ENCODE measurements around the gene SPINK7.
"Not testable (repeated sequence)": the region's sequence is repeated elsewhere in the genome, so short reads cannot be mapped to it uniquely, and the experiment has no call there.

The SPINK7 gene

DNA sequence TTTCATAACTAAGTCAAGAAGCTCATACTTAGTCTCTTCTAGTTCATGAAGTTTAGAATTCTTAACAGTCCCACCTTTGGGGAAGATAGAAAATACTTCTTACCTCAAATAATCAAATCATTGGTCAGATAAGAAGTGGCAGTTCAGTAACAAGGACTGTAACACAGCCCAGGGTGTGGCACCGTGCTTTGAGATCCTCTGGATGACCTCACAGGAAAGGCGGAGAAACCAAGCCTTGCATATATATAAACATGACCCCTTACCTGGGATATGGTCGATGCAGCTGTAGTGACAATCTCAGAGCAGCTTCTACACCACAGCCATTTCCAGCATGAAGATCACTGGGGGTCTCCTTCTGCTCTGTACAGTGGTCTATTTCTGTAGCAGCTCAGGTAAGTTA, at the start of gene SPINK7:
SPINK7 (plus strand) TSS at position 271 of the 400 bp plus-strand sequence; CDS start at position 332, 61 bp downstream.
- no peak for DNase-seq

DNA sequence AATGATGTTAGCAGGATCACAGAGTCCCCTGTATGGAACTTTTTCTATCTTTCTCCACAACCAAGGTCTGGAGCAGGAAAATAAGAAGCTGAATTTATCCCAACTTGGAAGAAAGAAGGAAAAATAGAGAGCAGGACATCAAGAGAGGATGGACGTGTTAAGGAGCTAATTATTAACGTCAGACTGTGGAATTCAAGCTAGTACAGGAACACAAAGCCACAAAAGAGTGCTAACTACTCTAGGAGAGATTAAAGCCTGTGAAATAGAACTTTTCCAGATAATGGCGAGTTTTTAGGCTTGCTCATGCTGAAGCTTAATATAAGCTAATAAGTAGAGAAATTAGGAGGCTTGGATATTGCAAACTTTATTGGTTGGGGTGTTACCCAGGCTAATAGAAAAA, 44.3 kb upstream of the SPINK7 start:
- DNase-seq = no peak

DNA sequence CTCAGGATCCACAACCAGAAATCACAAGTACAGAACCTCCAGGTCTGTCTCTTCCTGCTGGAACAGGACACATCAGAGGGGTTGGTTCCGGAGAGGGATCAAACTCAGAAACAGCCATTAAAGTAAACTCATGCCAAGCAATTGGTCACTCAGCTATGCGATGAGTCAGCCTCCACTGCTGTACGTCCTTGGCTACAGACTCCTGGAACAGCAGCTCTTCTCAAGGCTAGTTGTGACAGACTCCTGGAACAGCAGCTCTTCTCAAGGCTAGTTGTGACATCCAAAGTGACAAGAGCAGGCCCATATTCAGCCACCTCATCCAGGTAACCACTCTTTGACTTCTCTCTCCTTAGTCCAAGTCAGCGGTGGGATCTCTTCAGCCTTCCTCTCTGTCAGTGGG, 43.7 kb upstream of the SPINK7 start, which contains the start of gene SPINK13:
SPINK13 (plus strand) TSS at position 229 of the 400 bp plus-strand sequence. CDS start 1,279 bp downstream, outside the sequence.
- no peak for DNase-seq

DNA sequence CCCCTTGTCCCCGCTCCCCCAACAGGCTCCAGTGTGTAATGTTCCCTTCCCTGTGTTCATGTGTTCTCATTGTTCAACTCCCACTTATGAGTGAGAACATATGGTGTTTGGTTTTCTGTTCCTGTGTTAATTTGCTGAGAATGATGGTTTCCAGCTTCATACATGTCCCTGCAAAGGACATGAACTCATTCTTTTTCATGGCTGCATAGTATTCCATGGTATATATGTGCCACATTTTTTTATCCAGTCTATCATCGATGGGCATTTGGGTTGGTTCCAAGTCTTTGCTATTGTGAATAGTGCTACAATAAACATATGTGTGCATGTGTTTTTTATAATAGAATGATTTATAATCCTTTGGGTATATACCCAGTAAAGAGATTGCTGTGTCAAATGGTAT, 37.1 kb upstream of the SPINK7 start:
- not testable (repeated sequence) for DNase-seq

DNA sequence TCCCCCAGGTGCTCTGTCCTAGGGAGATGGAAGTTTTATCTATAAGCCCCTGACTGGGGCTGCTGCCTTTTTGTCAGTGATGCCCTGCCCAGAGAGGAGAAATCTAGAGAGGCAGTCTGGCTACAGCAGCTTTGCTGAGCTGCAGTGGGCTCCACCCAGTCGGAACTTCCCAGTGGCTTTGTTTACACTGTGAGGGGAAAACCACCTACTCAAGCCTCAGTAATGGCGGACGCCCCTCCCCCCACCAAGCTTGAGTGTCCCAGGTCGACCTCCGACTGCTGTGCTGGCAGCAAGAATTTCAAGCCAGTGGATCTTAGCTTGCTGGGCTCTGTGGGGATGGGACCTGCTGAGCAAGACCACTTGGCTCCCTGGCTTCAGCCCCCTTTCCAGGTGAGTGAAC, 31.3 kb upstream of the SPINK7 start:
- not testable (repeated sequence) for DNase-seq

DNA sequence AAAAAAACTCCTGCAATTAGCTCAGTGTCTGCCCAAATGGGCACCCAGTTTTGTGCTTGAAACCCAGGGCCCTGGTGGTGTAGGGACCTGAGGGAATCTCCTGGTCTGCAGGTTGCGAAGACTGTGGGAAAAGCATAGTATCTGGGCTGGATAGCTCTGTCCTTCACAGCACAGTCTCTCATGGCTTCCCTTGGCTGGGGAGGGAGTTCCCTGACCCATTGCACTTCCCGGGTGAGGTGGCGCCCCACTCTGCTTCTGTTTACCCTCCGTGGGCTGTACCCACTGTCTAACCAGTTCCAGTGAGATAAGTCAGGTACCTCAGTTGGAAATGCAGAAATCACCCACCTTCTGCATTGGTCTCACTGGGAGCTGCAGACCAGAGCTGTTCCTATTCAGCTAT, 30.9 kb upstream of the SPINK7 start:
- DNase-seq = not testable (repeated sequence)

DNA sequence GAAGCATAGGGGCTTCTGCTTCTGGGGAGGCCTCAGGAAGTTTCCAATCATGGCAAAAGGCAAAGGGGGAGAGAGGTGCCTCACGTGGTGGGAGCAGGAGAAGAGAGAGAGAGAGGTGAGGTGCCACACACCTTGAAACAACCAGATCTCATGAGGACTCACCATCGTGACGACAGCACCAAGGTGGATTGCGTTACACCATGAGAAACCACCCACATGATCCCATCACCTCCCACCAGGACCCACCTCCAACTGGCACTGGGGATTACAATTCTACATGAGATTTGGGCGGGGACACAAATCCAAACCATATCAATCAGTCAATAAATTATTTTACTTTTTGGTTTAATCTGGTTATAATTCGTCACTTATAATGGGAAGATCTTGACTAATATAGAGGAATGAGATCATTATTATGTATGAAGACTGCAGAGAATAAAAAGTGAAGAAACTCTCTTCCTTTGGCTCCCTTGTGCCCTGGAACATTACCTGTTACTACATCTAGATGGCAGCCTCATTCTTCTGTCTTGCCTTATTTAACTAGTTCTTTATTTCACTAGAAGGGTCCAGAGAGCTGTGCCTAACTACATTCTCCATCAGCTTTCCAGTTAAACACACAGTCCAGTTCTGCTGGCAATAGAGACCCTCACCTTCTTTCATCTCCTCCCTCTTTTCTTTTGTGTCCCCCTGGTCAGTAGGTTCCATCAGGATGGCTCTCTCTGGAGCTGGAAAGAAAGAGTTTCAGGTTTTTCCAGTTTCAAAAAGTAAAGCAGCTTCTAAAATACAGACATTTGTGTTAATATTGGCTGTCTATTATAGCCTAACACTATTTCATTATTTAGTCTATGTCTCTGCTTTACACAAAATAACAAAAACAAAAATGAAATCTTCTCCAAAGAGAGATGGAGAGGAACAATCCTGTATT, 21.7 kb upstream of the SPINK7 start:
- no peak for DNase-seq

DNA sequence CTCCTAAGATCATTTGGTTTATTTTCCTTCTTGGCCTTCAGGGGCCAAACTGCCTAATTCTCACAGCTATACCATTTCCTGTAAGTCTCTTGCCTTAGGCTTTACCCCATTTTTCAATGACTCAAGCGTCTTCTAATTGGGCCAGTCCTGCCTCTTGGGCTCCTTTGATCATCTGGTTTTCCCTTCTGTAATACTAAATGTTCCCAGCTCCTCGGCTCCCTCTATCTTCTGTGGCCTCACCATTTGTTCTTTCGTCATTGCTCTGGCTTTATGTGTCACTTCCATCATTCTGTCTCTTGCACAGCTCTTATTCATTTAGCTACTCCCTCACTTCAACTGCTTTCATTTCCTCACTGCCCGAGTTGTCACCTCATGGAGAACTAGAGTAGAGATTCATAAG, 14.5 kb upstream of the SPINK7 start:
- DNase-seq = no peak

DNA sequence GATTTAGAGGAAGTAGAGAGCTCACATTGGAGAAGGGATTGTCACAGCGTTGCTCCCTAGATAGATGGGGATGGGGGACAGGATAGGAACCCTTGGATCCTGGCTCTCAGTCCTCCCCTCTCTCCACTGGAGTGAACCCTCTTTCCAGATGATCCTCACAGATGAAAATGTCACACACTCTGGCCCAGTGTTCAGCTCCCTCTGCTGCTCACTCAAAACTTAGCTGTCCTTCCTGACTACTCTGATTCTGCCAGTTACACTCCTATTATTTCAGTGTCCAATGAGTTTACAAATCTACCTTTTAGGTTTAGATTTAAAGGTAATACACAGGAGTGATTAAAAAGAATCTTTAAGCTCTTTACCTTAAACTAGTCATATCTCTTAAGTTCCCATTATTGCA, 5.8 kb upstream of the SPINK7 start:
- DNase-seq = no peak

DNA sequence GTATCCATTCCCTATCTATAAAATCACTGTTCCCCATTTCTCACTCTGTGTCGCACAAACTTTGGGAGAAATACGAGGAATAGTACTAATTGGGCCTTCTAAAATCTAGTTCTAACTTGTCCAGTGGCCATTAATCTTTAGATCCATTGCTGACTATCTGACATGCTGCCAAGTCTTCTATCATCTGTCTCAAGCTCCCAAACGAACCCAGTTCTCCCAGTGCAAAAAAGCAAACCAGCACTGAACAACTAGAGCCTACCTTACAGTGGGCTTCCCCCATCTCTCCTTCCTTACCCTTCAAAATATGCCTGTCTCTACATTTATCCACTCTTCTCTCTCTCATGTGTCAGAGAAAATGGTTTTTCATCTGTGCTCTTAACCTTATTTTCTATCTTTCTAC, 3.2 kb upstream of the SPINK7 start:
- no peak for DNase-seq

DNA sequence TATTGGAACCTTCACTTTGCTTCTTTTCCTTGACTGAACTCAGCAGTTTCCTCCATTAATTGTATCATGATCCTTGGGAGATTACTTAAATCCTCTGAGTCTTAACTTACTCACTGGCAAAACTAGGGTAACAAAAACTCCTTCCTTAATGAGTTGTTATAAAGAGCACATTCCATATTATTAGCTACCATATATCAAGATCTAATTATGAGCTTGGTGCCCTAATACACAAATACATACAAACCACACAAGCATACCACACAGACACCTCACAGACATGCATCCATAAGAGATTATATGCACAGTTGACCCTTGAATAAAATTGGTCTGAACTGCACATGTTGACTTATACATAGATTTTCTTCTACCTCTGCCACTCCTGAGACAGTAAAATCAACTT, 2.5 kb upstream of the SPINK7 start:
- DNase-seq = no peak

DNA sequence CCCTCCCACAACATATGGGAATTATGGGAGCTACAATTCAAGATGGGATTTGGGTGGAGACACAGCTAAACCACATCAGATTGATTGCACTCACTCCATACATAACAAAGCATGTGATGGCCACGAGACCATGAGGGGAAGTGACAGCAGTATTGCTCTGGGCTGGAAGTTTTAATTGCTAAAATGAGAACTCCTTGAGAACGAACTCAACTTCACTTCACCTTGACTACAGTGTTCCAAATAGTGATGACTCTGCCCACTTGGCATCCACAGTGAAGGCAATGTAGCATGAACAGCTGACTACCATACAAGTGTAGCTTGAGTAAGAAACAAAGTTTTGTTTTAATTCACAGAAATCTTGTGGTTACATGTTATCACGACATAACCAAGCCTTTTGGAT, 739 bp upstream of the SPINK7 start:
- DNase-seq = no peak

DNA sequence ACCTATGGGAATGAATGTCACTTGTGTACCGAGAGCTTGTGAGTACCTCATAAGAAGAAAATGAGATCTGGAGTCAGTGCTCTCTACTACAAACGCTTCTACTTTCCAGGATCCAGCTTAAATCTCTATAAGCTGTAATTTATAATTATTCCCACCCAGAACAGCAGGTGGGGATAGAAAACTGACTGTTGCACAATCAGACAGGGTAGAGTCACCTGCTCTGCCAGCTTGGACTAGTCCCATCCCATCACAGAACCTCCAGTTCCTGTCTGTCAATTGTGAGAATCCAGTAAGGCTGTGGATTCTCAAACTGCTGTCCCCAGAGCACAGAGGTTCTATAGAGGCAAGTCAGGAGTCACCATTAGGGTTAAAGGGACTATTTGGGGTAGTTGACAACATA, 2.0 kb downstream of the SPINK7 start:
- no peak for DNase-seq

DNA sequence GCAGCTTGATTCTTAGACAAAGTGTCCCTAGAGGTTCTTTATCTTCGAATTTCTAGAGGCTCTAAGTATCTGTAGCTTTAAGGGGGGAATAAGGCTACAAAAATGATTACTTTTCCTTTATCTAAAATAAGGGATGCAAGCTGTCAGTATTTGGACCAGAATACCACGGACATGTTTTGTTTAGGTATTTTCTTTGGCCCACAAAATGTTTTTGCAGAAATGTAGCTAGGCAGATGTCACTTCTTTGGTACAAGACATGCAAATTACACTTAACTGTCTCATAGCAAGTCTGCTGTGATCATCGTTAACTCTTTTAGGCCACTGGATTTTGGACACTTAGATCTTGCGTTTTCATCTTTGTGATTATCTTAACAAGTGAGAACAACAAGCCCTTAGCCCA, 2.5 kb downstream of the SPINK7 start:
- DNase-seq = no peak

DNA sequence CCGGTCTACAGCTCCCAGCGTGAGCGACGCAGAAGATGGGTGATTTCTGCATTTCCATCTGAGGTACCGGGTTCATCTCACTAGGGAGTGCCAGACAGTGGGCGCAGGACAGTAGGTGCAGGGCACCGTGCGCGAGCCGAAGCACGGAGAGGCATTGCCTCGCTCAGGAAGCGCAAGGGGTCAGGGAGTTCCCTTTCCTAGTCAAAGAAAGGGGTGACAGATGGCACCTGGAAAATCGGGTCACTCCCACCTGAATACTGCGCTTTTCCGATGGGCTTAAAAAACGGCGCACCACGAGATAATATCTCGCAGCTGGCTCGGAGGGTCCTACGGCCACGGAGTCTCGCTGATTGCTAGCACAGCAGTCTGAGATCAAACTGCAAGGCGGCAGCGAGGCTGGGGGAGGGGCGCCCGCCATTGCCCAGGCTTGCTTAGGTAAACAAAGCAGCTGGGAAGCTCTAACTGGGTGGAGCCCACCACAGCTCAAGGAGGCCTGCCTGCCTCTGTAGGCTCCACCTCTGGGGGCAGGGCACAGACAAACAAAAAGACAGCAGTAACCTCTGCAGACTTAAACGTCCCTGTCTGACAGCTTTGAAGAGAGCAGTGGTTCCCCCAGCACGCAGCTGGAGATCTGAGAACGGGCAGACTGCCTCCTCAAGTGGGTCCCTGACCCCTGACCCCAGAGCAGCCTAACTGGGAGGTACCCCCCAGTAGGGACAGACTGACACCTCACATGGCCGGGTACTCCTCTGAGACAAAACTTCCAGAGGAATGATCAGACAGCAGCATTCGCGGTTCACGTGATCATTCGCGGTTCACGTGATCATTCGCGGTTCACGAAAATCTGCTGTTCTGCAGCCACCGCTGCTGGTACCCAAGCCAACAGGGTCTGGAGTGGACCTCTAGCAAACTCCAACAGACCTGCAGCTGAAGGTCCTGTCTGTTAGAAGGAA, 8.1 kb downstream of the SPINK7 start:
- not testable (repeated sequence) for DNase-seq

DNA sequence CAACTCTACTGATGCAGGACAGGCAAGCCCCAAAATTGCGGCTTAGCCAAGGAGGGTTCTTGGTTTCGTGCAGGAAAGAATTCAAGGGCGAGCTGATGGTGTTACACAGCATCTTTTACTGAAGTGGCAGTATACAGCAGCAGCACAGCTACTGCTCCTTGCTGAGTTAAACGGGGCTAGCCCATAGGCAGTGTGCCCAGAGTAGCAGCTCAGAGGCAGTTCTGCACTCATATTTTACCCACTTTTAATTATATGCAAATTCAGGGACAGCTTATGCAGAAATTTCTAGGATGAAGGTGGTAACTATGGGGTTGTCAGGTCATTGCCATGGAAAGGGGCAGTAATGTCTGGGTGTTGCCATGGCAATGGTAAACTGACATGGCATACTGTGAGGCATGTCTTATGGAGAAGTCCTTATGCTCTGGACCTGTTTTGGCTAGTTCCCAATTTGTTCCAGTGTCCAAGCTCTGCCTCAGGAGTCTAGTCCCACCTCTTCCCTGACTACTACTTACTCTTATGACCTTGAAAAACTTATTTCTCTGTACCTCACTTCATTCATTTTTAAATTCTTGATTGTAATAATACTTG, 21.1 kb downstream of the SPINK7 start:
- DNase-seq = no peak

DNA sequence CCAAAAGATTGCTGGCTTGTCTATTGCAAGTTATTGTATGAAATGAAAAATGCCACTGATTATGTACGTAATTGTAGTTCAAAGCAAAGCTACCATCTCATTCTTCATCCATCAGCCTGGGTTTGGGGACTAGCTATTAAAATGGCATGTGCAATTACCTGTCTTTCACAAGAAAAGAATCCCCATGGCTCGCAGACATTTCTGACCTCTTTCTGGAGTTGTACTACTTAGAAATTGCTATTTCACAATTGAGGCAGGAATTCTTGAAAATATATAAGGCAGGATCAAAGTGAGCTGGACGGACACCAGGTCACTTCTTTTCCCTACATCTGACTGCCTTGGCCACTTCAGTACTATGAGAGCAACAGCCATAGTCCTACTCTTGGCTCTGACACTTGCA, 23.0 kb downstream of the SPINK7 start, which contains the start of gene SPINK9:
SPINK9 (plus strand) TSS at position 301 of the 400 bp plus-strand sequence; CDS start at position 356, 55 bp downstream.
- no peak for DNase-seq

DNA sequence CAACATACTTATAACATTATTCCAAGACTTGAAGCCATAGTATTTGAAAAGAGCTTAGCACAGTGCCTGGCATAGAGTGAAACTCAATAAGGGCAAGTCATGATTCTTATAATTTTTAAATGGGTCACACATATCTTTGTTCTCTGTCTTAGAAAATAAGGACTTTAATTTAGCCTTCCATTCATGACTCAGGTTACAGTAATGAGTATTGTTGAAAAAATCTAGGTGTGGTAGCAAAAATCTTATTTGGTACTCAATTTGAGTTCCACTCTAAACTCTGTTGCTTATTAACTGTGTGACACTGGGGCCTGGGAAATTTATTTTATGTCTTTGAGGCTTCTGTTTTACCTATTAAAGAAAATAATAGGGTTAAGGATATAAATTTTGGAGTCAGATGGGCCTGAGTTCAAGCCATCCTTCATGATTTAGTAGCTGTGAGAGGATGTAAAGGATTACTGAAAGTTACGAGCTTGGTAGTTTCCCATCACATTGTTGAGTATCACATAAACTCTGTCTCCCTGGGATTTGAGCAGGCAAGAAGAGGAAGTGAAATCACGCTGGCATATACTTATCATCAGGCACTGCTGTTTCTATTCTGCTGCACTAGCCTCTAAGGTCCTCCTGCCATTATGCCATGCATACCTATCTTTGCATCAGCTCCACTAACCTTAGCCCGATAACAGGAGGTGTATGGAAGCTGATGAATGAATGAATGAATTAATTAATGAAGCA, 24.6 kb downstream of the SPINK7 start:
- no peak for DNase-seq

DNA sequence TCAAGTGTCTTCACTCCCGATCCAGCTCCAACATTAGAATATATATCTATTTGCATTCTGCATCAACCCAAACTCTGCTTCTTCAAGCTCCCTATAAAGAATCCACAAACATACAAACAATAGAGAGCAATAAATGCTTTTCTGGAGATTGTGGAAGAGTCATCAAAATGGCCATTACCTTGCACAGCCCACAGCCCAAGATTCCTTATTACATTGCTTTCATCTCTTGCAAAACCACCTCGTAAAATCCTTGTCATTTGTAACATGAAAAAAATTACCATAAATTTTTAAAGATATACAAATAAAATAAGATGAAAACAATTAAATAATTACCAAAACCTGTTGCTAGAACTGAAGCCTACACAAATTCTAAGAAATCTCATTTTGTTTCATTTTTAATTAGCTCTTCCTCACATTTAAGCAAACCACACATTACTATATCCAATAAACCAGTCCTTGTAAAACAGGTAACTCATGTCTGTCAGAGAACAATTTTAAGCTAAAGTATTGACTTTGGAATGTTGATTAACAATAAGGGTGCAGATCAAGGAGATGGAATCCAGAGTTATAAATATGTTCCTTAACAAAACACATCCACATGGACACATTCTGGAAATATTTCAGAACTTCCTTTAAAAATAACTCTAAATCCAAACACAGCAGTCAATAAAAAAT, 30.3 kb downstream of the SPINK7 start:
- DNase-seq = no peak

DNA sequence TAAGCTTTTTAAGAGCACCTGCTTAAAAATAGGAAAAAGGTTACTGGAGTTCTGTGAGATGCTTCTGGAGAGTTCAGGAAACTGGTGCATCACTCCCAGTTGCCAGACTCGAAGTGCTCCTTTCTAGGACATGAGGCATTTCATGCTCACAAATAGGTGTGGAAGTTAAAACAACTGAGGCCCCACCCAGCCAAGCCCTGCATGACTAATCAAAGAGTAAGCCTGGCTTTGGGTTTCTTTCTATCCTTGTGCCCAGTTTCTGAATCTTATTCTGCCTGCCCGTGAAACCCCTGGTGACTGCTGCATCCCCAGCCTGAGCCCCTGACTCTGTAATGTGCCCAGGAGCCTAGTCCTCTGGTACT, 30.8 kb downstream of the SPINK7 start:
- no peak for DNase-seq

DNA sequence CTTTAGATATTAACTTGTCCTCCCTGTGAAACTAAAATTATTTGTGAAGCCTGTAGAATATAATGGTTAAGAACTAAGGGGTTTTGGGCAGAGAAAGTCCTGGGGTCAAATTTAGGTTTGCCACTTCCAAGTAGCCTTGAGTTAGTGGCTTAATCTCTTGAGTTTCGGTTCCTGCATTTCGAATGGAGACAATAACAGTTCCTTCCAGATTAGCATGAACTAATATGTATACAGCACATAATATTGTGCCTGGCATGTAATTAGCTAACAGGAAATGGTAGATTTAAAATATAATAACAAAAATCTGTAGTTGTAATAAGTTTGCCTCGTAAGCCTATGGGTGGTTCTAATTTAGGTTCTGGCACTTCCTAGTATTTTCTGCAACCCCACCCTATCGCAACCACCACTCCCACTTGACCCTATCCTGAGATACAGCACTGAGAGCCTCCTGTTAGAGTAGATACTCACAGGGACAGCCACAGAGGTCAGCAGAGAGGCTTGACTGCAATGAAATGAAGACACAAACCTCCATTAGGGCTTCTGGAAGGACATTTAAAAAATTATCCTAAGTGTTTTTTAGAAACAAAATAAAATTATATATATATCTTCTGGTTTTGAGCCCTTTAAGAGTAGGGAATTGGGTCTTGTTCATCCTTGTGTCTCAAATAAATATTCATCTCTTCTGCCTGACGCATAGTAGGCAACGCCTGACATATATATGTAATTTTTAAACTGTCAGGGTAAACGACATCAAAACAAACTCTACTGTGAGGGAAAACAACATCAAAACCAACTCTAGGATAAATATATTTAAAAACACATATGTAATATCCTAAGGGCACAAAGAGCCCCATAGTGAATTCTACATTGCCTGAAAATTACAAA, 31.6 kb downstream of the SPINK7 start:
- no peak for DNase-seq

Data from activated CD4-positive, alpha-beta T cell treated with anti-CD3 and anti-CD28 coated beads, Interleukin-2, amount 50 U/mL, for 4 hours (primary cell).